ENCODE data around the gene OBP2A. TPM values are rescaled to one million over a fixed set of nuclear protein-coding genes. Genes with fewer than 3 reads are reported as not detected.

OBP2A gene
- total RNA-seq, 2 experiments from 2014 or later: not detected

DNA sequence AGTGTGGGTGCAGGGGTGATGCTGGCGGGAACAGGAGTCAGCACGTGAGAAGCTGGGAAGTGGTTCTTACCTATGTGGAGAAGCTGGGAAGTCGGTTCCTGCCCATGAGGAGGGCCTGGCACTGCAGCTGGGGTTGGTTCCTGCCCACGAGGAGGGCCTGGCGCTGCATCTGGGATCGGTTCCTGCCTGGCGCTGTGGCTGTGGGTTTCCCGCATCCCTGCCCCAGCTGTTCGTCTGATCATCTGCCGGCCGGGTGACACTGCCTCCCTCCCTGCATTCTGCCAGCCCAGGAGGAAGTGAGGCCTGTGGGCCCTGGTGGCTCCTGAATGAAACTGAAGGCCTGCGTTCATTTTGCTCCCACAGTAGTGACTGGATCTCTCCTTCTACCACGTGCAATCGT, 5.1 kb downstream of the OBP2A start:
- H3K27ac Mint-ChIP-seq: no peak overlapping the region
- ATAC-seq (no peak), DNase-seq (no peak)
- no peaks in the 10 kb centered on the region for H3K36me3 Mint-ChIP-seq (ENCODE audit: low read depth)
- ChIA-PET CTCF (no interaction called here), POLR2A (no interaction called here)
- no peak overlapping the region for H3K4me3 Mint-ChIP-seq
- no peaks in the 10 kb centered on the region for H3K4me1 Mint-ChIP-seq (ENCODE audit: low read depth)
- intact Hi-C loops (cut with micrococcal nuclease): no loop called here
- TF ChIP-seq, protein P1, sequence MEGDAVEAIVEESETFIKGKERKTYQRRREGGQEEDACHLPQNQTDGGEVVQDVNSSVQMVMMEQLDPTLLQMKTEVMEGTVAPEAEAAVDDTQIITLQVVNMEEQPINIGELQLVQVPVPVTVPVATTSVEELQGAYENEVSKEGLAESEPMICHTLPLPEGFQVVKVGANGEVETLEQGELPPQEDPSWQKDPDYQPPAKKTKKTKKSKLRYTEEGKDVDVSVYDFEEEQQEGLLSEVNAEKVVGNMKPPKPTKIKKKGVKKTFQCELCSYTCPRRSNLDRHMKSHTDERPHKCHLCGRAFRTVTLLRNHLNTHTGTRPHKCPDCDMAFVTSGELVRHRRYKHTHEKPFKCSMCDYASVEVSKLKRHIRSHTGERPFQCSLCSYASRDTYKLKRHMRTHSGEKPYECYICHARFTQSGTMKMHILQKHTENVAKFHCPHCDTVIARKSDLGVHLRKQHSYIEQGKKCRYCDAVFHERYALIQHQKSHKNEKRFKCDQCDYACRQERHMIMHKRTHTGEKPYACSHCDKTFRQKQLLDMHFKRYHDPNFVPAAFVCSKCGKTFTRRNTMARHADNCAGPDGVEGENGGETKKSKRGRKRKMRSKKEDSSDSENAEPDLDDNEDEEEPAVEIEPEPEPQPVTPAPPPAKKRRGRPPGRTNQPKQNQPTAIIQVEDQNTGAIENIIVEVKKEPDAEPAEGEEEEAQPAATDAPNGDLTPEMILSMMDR (IDR thresholded peaks at IDR 0.05): no peak
- no peaks in the 10 kb centered on the region for H3K9me3 Mint-ChIP-seq
- H3K27me3 Mint-ChIP-seq: no peaks in the 10 kb centered on the region

DNA sequence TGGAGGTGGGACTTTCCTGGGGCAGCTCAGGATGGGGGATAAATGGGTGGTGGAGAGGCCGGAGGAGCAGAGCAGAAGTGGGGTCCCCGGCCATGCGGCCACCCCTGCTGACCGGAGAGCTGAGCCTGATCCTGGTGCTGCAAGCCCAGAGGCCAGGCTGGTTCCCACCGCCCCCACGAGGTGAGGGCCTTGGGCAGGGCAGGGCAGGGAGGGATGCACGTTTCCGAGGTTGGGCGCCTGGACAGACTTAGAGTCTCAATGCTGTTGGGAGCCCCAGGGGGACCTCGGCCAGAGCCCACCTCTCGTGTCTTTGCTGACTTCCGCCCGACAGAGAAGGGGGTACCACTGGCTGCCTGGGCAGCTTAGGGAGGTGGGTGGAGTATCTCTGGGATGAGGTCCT, 5.5 kb downstream of the OBP2A start:
- Mint-ChIP-seq H3K27ac (no peak overlapping the region), H3K4me1 (ENCODE audit: low read depth) (no peaks in the 10 kb centered on the region), H3K36me3 (ENCODE audit: low read depth) (no peaks in the 10 kb centered on the region), H3K9me3 (no peaks in the 10 kb centered on the region), H3K4me3 (no peak overlapping the region), H3K27me3 (no peaks in the 10 kb centered on the region)
- ChIA-PET POLR2A (no interaction called here), CTCF (no interaction called here)
- TF ChIP-seq, protein P1 (IDR thresholded peaks at IDR 0.05): no peak
- DNase-seq: no peak
- no peak for ATAC-seq
- intact Hi-C loops (cut with micrococcal nuclease): no loop called here

DNA sequence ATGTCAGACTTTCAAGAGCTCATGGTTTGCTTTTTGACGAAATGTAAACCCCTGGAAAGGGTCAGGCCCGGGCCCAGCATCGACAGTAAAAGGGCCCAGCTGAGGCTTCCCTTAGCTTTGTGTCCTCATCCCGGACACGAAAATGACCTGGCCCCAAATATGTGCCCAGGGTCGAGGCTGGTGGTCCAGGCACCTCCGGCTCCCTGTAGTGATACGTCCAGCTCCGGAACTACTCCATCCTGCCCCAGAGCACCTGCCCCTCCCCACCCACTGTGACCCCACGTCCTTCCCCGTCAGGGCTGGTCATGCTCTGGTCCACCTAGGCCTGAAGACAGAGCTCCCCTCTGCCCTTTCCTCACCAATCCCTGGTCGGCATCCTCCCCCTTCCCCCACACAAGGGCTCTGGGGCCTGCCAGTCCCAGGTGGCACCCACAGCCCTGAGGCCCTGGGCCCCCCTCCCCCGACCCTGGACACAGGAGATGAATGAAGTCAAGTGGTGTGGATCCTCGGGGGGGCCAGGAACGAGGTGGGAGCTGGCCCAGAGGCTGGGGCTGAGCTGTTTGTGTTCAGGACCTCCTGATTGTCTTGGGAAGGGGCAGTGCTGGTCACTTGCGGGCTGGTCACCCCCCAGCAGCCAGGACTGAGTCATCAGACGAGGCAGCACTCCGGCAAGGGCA, 6.2 kb downstream of the OBP2A start:
- H3K27me3 Mint-ChIP-seq: no peaks in the 10 kb centered on the region
- ChIA-PET CTCF (no interaction called here), POLR2A (no interaction called here)
- no peaks in the 10 kb centered on the region for H3K4me1 Mint-ChIP-seq (ENCODE audit: low read depth)
- no peaks in the 10 kb centered on the region for H3K36me3 Mint-ChIP-seq (ENCODE audit: low read depth)
- no peak for DNase-seq
- H3K9me3 Mint-ChIP-seq: no peaks in the 10 kb centered on the region
- no peak overlapping the region for H3K4me3 Mint-ChIP-seq
- no peak for ATAC-seq
- no peak overlapping the region for H3K27ac Mint-ChIP-seq
- intact Hi-C loops (cut with micrococcal nuclease): no loop called here
- TF ChIP-seq, protein P1 (IDR thresholded peaks at IDR 0.05): no peak

DNA sequence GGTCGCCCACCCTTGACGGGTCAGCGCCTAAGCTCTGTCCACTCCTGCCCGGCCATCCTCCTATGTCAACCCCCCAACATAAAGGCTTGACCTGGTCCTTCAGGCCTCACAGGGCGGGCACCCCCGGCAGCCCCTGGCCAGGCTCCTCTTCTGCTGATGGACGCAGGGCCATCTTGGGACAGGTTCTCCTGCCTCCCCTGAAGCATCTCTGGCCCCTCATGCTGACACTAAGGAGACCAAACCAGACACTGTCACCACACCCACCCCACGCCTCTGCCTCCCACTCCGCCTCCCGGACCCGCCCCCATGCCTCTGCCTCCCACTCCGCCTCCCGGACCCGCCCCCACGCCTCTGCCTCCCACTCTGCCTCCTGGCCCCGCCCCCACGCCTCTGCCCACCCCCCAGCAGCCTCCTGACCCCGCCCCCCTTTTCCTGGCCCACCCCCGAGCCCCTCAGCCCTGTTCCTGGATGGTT, 6.8 kb downstream of the OBP2A start:
- H3K9me3 Mint-ChIP-seq: no peaks in the 10 kb centered on the region
- H3K36me3 Mint-ChIP-seq (ENCODE audit: low read depth): no peaks in the 10 kb centered on the region
- H3K27ac Mint-ChIP-seq: no peak overlapping the region
- TF ChIP-seq, protein P1 (IDR thresholded peaks at IDR 0.05): no peak
- peaks cover under 1% of the 10 kb centered on the region for H3K27me3 Mint-ChIP-seq
- no peak overlapping the region for H3K4me3 Mint-ChIP-seq
- ChIA-PET CTCF (no interaction called here), POLR2A (no interaction called here)
- ATAC-seq: no peak
- intact Hi-C loops (cut with micrococcal nuclease): no loop called here
- no peak for DNase-seq
- H3K4me1 Mint-ChIP-seq (ENCODE audit: low read depth): no peaks in the 10 kb centered on the region

DNA sequence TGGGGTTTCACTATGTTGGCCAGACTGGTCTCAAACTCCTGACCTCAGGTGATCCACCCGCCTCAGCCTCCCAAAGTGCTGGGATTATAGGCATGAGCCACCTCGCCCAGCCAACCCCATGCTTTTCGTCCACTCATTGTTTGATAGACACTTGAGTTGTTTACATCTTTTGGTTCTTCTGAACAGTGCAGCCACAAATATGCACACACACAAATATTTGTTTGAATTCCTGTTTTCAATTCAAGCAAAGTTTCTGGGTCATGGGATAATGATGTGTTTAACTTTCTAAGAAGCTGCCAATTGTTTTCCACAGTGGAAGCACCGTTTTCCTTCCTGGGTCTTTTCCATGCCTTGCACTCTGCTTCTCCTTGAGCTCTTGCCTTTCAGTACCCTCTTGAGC, 8.8 kb downstream of the OBP2A start:
- TF ChIP-seq, protein P1 (IDR thresholded peaks at IDR 0.05): no peak
- Mint-ChIP-seq H3K36me3 (ENCODE audit: low read depth) (no peaks in the 10 kb centered on the region), H3K27me3 (peaks cover 6% of the 10 kb centered on the region), H3K4me3 (no peak overlapping the region), H3K4me1 (ENCODE audit: low read depth) (no peaks in the 10 kb centered on the region), H3K9me3 (no peaks in the 10 kb centered on the region), H3K27ac (no peak overlapping the region)
- ChIA-PET CTCF (no interaction called here), POLR2A (no interaction called here)
- no peak for ATAC-seq
- intact Hi-C loops (cut with micrococcal nuclease): no loop called here
- DNase-seq: no peak

Data from activated CD8-positive, alpha-beta T cell treated with anti-CD3 and anti-CD28 coated beads for 36 hours (primary cell).